Measurements from ENCODE around the gene C1orf232. TPM values are rescaled to one million over a fixed set of nuclear protein-coding genes. Genes with fewer than 3 reads are reported as not detected.

C1orf232 gene
- total and polyA plus RNA-seq, 2 of the 8 experiments (the other 6 are each of a cell fraction or from before 2014, with no cell fraction given): not detected

DNA sequence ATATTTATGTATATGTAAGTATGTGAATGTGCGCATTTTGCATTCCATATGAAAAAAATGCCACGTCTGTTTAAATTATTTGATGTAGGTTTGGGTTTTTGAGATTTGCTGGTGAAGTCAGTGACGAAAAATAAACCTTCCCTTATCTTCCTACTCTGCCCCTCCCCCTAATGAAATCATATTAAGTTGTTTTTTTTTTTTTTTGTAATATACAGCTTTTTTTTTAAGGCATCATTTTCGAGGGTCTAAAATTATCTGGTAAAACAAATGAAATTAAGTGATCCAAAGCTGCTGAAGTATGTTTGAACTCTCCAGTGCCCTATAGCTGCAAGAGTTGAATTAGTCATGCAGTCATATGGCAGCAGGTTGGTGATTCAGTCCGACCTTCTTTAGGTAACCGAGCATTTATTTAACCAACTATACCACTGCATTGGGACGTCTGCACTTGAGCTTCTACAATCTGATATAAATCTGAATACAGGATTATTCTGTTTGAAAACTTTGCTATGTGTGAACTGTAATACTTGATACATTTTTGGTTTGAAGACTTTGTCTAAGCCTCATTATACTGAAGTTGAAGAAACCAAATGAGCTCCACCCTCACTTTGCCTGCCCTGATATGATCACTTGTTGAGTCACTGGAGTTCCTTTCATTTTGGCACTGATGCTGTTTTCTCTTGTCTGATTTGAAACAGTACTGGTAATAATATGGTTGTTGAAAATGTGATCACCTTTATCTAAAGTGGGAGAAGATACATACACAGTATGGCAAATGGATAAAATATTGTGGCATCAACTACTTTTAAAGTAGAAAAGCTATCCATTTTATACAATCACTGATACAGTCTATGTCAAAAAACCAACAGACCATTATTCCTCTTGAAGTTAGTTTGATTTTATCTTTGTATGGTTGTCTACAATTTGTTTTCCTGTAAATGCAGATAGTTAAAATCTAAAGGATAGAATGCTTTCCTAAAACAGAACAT, 45.5 kb downstream of the C1orf232 start (continued):
- TF ChIP-seq, protein P1, sequence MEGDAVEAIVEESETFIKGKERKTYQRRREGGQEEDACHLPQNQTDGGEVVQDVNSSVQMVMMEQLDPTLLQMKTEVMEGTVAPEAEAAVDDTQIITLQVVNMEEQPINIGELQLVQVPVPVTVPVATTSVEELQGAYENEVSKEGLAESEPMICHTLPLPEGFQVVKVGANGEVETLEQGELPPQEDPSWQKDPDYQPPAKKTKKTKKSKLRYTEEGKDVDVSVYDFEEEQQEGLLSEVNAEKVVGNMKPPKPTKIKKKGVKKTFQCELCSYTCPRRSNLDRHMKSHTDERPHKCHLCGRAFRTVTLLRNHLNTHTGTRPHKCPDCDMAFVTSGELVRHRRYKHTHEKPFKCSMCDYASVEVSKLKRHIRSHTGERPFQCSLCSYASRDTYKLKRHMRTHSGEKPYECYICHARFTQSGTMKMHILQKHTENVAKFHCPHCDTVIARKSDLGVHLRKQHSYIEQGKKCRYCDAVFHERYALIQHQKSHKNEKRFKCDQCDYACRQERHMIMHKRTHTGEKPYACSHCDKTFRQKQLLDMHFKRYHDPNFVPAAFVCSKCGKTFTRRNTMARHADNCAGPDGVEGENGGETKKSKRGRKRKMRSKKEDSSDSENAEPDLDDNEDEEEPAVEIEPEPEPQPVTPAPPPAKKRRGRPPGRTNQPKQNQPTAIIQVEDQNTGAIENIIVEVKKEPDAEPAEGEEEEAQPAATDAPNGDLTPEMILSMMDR (IDR thresholded peaks at IDR 0.05; ENCODE audit: control extremely low read depth in 1 of 3, insufficient read depth in 1 of 3, low read depth in 1 of 3, low read length in 3 of 3): no peak
- TF ChIP-seq SIX5 (IDR thresholded peaks at IDR 0.05; ENCODE audit: low read depth, low read length) (no peak), SP1 (IDR thresholded peaks at IDR 0.05; ENCODE audit: low read depth, low read length) (no peak)

Measured in H1 (cell line).